Measurements from ENCODE around the gene GLT6D1. TPM values are rescaled to one million over a fixed set of nuclear protein-coding genes. Genes with fewer than 3 reads are reported as not detected.

GLT6D1 gene
- total RNA-seq, 1 donor from 2014 or later: not detected

GRCh38 chr9:135587658-135588057 is 51.7 kb downstream of the GLT6D1 start:
- Mint-ChIP-seq H3K27ac (ENCODE audit: unreplicated experiment) (no peak overlapping the region), H3K27me3 (ENCODE audit: low read depth) (no peaks in the 10 kb centered on the region), H3K4me3 (no peak overlapping the region), H3K9me3 (no peaks in the 10 kb centered on the region), H3K4me1 (no peaks in the 10 kb centered on the region), H3K36me3 (ENCODE audit: low read depth) (no peaks in the 10 kb centered on the region)
- no peak for TF ChIP-seq CTCF (conservative IDR thresholded peaks at IDR 0.05)
- no peak for DNase-seq (ENCODE audit: low read depth, low spot score)

- Mint-ChIP-seq H3K36me3 (ENCODE audit: low read depth) (no peaks in the 10 kb centered on the region), H3K27ac (ENCODE audit: unreplicated experiment) (no peak overlapping the region), H3K4me3 (no peak overlapping the region), H3K4me1 (no peaks in the 10 kb centered on the region), H3K27me3 (ENCODE audit: low read depth) (no peaks in the 10 kb centered on the region), H3K9me3 (no peaks in the 10 kb centered on the region)
- no peak for DNase-seq (ENCODE audit: low read depth, low spot score)
- TF ChIP-seq CTCF (conservative IDR thresholded peaks at IDR 0.05): no peak
These were observed 52.7 kb downstream of the GLT6D1 start for GRCh38 chr9:135586601-135587109.

GRCh38 chr9:135584934-135585333 is 54.4 kb downstream of the GLT6D1 start:
- Mint-ChIP-seq H3K36me3 (ENCODE audit: low read depth) (no peaks in the 10 kb centered on the region), H3K4me1 (no peaks in the 10 kb centered on the region), H3K4me3 (no peak overlapping the region), H3K27me3 (ENCODE audit: low read depth) (no peaks in the 10 kb centered on the region), H3K9me3 (no peaks in the 10 kb centered on the region), H3K27ac (ENCODE audit: unreplicated experiment) (no peak overlapping the region)
- no peak for DNase-seq (ENCODE audit: low read depth, low spot score)
- TF ChIP-seq CTCF (conservative IDR thresholded peaks at IDR 0.05): no peak

- Mint-ChIP-seq H3K4me3 (no peak overlapping the region), H3K27ac (ENCODE audit: unreplicated experiment) (no peak overlapping the region), H3K36me3 (ENCODE audit: low read depth) (no peaks in the 10 kb centered on the region), H3K4me1 (no peaks in the 10 kb centered on the region), H3K27me3 (ENCODE audit: low read depth) (no peaks in the 10 kb centered on the region), H3K9me3 (no peaks in the 10 kb centered on the region)
- no peak for DNase-seq (ENCODE audit: low read depth, low spot score)
- no peak for TF ChIP-seq CTCF (conservative IDR thresholded peaks at IDR 0.05)
These were observed 55.0 kb downstream of the GLT6D1 start for GRCh38 chr9:135584371-135584770.

GRCh38 chr9:135583688-135584011 is 55.7 kb downstream of the GLT6D1 start:
- H3K27me3 Mint-ChIP-seq (ENCODE audit: low read depth): no peaks in the 10 kb centered on the region
- no peaks in the 10 kb centered on the region for H3K9me3 Mint-ChIP-seq
- no peak overlapping the region for H3K27ac Mint-ChIP-seq (ENCODE audit: unreplicated experiment)
- no peaks in the 10 kb centered on the region for H3K4me1 Mint-ChIP-seq
- no peak overlapping the region for H3K4me3 Mint-ChIP-seq
- DNase-seq (ENCODE audit: low read depth, low spot score): no peak
- TF ChIP-seq CTCF (conservative IDR thresholded peaks at IDR 0.05): no peak
- no peaks in the 10 kb centered on the region for H3K36me3 Mint-ChIP-seq (ENCODE audit: low read depth)

All from neural crest cell (in vitro differentiated cells).